CD4-positive, alpha-beta T cell treated with Interleukin-21 for 1 hour (primary cell): ENCODE measurements around the gene LHCGR.
"Not testable (repeated sequence)": the region's sequence is repeated elsewhere in the genome, so short reads cannot be mapped to it uniquely, and the experiment has no call there.

Experiments used
- DNase-seq: peaks from one replicate; pipeline ENCODE4 v3.0.0-alpha.2; 2020

Gene LHCGR

DNA sequence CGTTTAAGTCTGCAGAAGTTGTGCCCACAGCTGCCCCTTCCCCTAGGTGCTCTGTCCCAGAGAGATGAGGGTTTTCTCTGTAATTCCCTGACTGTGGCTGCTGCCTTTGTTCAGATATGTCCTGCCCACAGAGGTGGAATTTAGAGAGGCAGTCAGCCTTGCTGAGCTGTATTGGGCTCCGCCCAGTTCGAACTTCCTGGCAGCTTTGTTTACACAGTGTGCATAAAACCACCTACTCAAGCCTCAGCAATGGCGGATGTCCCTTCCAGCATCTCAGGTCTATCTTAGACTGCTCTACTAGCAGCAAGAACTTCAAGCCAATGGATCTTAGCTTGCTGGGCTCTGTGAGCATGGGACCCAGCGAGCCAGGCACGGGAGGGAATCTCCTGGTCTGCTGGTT, 48.1 kb downstream of the LHCGR start:
- DNase-seq: no peak

DNA sequence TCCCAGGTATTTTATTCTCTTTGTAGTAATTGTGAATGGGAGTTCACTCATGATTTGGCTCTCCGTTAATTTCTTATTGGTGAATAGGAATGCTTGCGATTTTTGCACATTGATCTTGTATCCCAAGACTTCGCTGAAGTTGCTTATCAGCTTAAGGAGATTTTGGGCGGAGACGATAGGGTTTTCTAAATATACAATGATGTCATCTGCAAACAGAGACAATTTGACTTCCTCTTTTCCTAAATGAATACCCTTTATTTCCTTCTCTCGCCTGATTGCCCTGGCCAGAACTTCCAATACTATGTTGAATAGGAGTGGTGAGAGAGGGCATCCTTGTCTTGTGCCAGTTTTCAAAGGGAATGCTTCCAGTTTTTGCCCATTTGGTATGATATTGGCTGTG, 51.9 kb downstream of the LHCGR start:
- DNase-seq: not testable (repeated sequence)

DNA sequence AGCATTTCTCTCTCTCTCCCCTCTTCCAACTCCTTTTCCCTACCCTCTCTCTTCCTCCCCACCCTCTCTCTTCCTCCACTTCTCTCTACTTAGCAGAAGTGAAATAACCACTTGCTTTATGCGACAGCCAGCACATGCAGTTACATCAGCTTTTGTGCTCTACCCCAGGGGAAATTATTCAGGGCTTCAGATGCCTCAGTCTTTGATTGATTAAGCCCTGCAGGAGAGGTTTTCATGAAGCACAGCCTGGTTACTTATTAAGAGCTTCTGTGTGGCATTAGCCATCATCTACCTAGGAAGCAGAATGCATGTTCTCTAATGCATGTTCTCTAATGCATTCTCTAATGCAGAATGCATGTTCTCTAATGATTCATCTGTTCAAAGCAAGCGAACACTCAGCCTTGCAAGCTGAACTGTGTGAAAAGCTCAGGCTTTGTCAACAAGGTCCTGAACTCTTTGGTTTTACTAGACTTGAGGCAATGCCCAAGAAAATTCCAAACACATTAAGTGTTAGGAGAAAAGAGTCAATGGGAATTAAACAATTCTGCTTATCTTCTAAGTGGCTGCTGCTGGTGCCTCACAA, 56.1 kb downstream of the LHCGR start:
- no peak for DNase-seq

- DNase-seq: no peak
Observed at GRCh38 chr2:48696881-48697280, 58.6 kb downstream of the LHCGR start.

DNA sequence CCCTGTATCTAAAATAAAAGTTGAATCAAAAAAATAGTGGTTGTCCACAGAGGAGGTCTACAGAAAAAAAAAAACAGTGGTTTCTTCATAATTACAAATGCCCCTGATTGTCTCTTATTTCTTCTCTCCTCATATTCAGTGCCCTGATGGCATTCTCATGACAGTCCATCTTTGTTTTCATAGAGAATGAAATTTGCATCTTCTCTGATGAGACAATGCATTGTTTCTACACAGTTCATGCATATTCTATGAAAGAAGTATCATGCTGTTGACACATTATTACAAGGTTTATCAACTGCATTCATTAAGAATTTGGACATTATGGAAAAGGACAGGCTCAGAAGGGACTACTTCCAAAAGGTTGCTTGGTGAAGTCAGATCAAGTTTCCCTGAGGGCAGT, 59.5 kb downstream of the LHCGR start:
- no peak for DNase-seq

DNA sequence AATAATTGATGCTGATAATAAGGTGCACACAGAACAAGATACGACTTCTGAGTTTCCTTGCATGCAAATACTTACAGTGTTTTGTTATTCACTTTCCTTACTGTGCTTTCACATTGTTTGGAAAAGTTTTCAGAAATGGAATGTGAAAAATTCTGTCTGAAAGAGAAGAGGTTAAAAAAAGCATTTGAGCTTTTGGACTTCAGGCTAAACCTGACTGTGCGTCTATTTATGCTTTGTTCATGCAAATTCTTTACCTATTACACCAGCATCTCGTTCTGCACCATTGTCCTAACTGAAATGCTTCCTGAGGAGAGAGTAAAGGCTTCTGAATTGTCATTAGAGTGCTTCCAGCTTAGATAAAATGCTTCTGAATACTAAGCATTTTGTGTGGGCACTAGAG, 61.4 kb downstream of the LHCGR start:
- DNase-seq: no peak

DNA sequence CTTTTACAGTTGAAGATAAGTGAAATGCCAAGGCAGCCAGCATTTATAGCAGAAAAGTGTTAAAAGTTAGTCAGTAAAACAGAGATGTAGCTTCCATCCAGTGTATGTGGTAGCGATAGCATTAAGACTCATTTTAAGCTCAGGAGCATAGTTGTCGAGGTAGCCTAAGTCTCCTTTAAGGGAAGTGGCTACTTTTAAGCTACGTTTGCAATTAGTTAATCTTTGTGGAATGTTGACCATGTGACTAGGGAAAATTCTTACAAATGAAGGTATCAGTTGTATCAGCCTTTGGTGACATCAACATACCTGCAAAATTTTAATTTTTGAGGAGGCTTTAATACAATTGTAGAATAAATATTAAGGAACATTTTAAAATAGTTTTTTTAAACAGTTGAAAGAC, 61.9 kb downstream of the LHCGR start:
- no peak for DNase-seq

DNA sequence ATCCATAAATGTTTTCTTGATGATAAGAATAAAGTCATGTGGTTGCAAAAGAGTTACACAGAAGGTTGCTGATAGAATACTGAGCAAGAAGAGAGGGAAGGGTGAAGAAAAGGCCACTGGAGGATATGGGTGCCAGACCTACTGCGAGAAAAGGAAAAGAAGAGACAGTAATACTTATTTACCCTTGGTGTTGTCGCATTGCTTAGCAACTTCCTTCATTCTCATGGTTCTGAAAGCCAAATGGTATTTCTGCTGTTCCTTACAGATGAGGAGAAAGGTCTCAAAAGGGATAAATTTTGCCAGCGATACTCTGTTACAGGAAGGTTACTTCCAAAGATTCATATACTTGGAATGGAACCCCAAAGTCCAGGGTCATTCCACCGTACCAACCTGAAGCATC, 62.5 kb downstream of the LHCGR start:
- no peak for DNase-seq

- DNase-seq: no peak
Observed at GRCh38 chr2:48691935-48692691, 63.4 kb downstream of the LHCGR start.

GRCh38 chr2:48685126-48685525, 70.4 kb downstream of the LHCGR start:
- no peak for DNase-seq

GRCh38 chr2:48677450-48677849, 78.1 kb downstream of the LHCGR start:
- no peak for DNase-seq

DNA sequence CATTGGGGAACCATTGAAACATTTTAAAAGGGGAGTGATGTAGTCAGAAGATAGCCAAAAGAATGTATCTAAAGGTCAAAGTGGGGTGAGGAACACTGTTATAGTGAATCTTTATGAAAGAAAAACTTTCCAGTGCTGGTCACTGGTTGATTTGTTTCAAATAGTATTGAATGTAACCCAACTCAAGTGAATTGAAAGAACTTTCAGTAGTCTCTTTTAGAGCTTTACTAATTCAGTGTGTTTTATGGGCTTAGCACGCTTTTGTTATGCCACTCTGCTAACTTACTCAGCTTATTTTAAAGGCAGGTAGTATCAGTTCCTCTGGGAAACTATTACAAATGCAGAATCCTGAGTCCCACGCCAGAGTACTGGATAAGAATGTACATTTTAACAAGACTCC, 80.6 kb downstream of the LHCGR start:
- no peak for DNase-seq

DNA sequence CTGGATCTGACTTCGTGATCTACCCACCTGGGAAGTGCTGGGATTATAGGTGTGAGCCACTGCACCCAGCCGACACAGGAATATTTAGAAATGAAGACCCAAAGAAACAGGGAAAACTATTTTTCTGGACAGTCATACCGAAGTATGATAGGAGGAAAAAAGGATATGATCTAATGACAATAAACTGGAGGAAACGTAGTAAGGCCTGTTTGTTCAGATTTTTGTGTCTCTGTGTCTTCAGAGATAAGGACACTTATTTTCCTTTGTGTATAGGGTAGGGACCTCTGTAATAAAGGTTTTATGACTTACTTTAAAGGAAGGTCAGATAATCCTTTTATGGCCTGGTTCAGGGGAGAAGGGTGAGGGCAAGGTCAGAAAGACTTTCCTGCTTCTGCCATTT, 81.9 kb downstream of the LHCGR start:
- no peak for DNase-seq

- DNase-seq: no peak
Observed at GRCh38 chr2:48668992-48669391, 86.5 kb downstream of the LHCGR start.

DNA sequence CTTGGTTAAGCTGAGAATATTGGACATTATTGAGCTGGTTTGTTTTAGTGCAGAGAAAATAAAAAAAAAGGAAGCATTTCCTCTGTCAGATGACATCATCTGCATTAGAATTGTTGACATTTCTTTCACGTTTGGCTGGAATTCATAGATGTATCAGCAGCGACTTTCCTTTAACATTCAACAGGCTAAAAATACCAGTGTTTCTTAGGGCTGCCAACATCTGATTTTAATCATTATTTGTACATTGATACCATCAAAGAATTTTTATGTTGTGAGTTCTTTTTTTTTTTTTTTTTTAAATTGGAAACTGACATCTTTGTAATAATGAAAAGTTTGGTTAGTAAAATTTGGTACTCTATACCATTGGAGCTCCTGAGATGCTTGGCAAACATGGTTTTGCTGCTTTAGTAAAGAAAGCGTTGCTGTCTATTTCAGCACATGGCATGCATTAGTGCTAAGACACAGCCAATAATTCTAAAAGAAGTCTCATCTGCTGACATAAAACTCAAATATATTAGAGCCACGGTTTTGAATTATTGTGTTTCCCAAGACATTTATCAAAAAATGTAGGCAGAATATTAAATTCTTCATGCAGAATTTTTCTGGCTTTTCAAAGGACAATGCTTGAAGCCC, 104.2 kb downstream of the LHCGR start:
- no peak for DNase-seq

DNA sequence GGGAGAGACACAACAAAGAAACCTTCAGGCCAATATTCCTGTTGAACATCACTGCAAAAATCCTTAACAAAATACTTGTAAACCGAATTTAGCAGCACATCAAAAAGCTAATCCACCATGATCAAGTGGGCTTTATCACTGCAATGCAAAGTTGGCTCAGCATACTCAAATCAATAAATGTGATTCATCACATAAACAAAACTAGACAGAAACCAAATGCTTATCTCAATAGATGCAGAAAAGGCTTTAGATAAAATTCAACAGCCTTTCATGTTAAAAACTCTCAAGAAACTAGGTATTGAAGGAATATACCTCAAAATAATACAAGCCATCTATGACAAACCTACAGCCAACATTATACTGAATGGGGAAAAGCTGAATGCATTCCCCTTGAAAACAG, 117.3 kb downstream of the LHCGR start:
- DNase-seq: no peak
